Ascending aorta (tissue), 2 donors: ENCODE results near the gene FAM111A. TPM values are rescaled to one million over a fixed set of nuclear protein-coding genes. Genes with fewer than 3 reads are reported as not detected.

Experiments
- DNase-seq, 2 donors: peaks; one replicate each; pipeline ENCODE4 v3.0.0-alpha.2; 2019; ENCODE audit warnings: low spot score in 2 of 2
- H3K27ac ChIP-seq, 2 donors: fragments of 200-600 bp; sonication (generic); one replicate each; pipeline ENCODE4 v1.5.1; 2016 to 2017; ENCODE audit warnings: mild to moderate bottlenecking in 1 of 2
- H3K27me3 ChIP-seq: fragments of 200-600 bp; sonication (generic); one replicate; pipeline ENCODE4 v1.5.1; 2017
- H3K36me3 ChIP-seq, 2 donors: fragments of 200-600 bp; sonication (generic); one replicate each; pipeline ENCODE4 v1.5.1; 2016
- H3K4me1 ChIP-seq, 2 donors: fragments of 200-600 bp; sonication (generic); one replicate each; pipeline ENCODE4 v1.5.1; 2016 to 2017; ENCODE audit warnings: mild to moderate bottlenecking in 1 of 2
- H3K4me3 ChIP-seq, 2 donors: fragments of 200-600 bp; sonication (generic); one replicate each; pipeline ENCODE4 v1.5.1; 2016 to 2017; ENCODE audit warnings: mild to moderate bottlenecking in 1 of 2
- H3K9me3 ChIP-seq, 2 donors: fragments of 200-600 bp; sonication (generic); one replicate each; pipeline ENCODE4 v1.5.1; 2016
- CTCF ChIP-seq, 3 experiments: fragments of 200-600 bp in 2 of 3; fragments of 450-650 bp in 1 of 3; sonication (generic) in 2 of 3; IDR thresholded peaks; one replicate each; pipeline ENCODE4 v1.5.1; 2016 to 2019; ENCODE audit warnings: antibody characterized with exemption in 3 of 3, mild to moderate bottlenecking in 1 of 3, moderate library complexity in 1 of 3
- intact Hi-C: fragments of 100-400 bp; cut with DNase I; formaldehyde crosslinking; loops from one replicate; pipeline ENCODE4 v1.15.1; 2023
- total RNA-seq: library from RNA; depleted of rRNA; stranded (reverse); fragments of >200 nt; gene quantifications from one replicate; pipeline ENCODE4 v1.1.0, GENCODE V29; 2016

The FAM111A gene
- total RNA-seq, 1 donor from 2014 or later: 54.3 TPM

- peaks cover 4 to 18% of the 10 kb centered on the region in 2 donors for H3K4me1 ChIP-seq
- peak overlapping the region; percentile 40 to 74 for H3K27ac ChIP-seq
- TF ChIP-seq CTCF (IDR thresholded peaks at IDR 0.05): no peak
- intact Hi-C loops: no loop called here
- H3K27me3 ChIP-seq: no peaks in the 10 kb centered on the region
- H3K9me3 ChIP-seq: no peaks in the 10 kb centered on the region
- peaks cover 0 to 5% of the 10 kb centered on the region in 2 donors for H3K36me3 ChIP-seq
- no peak overlapping the region for H3K4me3 ChIP-seq
- DNase-seq: no peak
These were observed 57.1 kb downstream of the FAM111A start for GRCh38 chr11:59199546-59200422.

- DNase-seq: no peak
- Histone ChIP-seq H3K27ac (peak overlapping the region; percentile 40 to 74), H3K36me3 (peaks cover 0 to 9% of the 10 kb centered on the region in 2 donors), H3K9me3 (no peaks in the 10 kb centered on the region), H3K4me3 (no peak overlapping the region), H3K27me3 (no peaks in the 10 kb centered on the region), H3K4me1 (peaks cover 4 to 18% of the 10 kb centered on the region in 2 donors)
- no peak for TF ChIP-seq CTCF (IDR thresholded peaks at IDR 0.05)
- intact Hi-C loops: no loop called here
These were observed 57.7 kb downstream of the FAM111A start for GRCh38 chr11:59200423-59200746.

GRCh38 chr11:59201353-59201752, 58.7 kb downstream of the FAM111A start:
- H3K4me3 ChIP-seq: no peak overlapping the region
- H3K36me3 ChIP-seq: peaks cover 0 to 9% of the 10 kb centered on the region in 2 donors
- H3K27ac ChIP-seq: peak overlapping the region; percentile 40 to 74
- peaks cover 4 to 18% of the 10 kb centered on the region in 2 donors for H3K4me1 ChIP-seq
- intact Hi-C loops: no loop called here
- TF ChIP-seq CTCF (IDR thresholded peaks at IDR 0.05): no peak
- no peaks in the 10 kb centered on the region for H3K27me3 ChIP-seq
- no peaks in the 10 kb centered on the region for H3K9me3 ChIP-seq
- no peak for DNase-seq

Other genes with a start within 250 kb of the FAM111A start
- 8.6 TPM for gene GLYATL1, start 203.4 kb upstream of the FAM111A start, total RNA-seq
- not detected for gene GLYATL1B, start 56.5 kb upstream of the FAM111A start, total RNA-seq
- not detected for gene FAM111B, start 35.6 kb upstream of the FAM111A start, total RNA-seq
- gene DTX4, start 29.3 kb downstream of the FAM111A start, total RNA-seq: 9.6 TPM
- gene MPEG1, start 70.1 kb downstream of the FAM111A start, total RNA-seq: 14.5 TPM
- not detected for gene OR5AN1, start 216.0 kb downstream of the FAM111A start, total RNA-seq